ENCODE measurements around the gene ANKFN1.

GRCh38 chr17:56292578-56292977 is 139.3 kb downstream of the ANKFN1 start:
- TF ChIP-seq CTCF (IDR thresholded peaks at IDR 0.05) (no peak), EP300 (IDR thresholded peaks at IDR 0.05) (no peak)
